ENCODE data around the gene DPM1. TPM values are rescaled to one million over a fixed set of nuclear protein-coding genes. Genes with fewer than 3 reads are reported as not detected.
A peak's percentile ranks its signal among the peaks of the same experiment; 100 is the strongest.

Gene DPM1
- total RNA-seq, 1 donor from 2014 or later: 37.5 TPM

GRCh38 chr20:50993876-50994275 is 35.5 kb upstream of the DPM1 start:
- no peaks in the 10 kb centered on the region for H3K27me3 ChIP-seq

DNA sequence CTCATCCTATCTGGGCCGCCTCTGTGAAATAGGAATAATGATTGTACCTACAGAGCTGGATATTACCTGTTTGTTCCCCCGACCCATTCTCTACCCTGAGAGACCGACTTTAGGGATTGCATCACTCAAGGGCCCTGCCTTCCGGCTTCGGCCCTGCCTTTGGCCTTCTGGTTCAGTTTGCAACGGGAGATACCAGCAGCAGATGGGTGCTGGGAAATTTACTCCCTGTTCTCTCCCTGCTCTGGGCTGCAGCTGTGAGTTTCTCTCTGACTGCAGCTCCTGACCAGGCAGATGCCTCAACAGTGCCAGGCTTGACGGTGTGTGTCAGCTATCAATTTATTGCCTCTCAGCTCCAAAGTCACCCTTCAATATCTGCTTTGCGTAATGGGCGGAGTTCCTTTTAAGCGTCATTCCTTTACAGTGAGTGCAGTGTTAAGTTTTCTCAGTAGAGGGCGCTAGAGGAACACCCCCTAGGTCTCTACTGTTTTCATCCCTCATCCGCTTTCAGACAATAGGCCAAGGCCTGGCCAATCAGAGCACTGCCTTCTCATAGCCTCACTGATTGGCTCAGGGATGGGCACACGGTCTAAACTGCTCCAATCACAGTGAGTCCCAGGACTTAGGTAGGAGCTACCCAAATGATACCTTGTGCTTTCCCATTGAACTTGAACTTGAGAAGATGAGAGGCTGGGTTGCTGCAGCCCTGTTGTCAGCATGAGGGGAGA is 34.6 kb upstream of the DPM1 start:
- intact Hi-C loops (cut with DNase I): no loop called here
- Histone ChIP-seq H3K27ac (no peak overlapping the region), H3K27me3 (no peaks in the 10 kb centered on the region), H3K4me3 (no peak overlapping the region), H3K4me1 (no peaks in the 10 kb centered on the region), H3K9me3 (no peaks in the 10 kb centered on the region), H3K36me3 (no peaks in the 10 kb centered on the region)
- DNase-seq (ENCODE audit: low spot score in 2 of 2): no peak
- no peak for TF ChIP-seq CTCF (IDR thresholded peaks at IDR 0.05)

More at GRCh38 chr20:50993876-50994275, 35.5 kb upstream of the DPM1 start:
- no peak for DNase-seq (ENCODE audit: low spot score in 2 of 2)
- no peak overlapping the region for H3K27ac ChIP-seq
- no peak overlapping the region for H3K4me3 ChIP-seq
- intact Hi-C loops (cut with DNase I): no loop called here
- no peak for TF ChIP-seq CTCF (IDR thresholded peaks at IDR 0.05)
- no peaks in the 10 kb centered on the region for H3K36me3 ChIP-seq
- H3K4me1 ChIP-seq: no peaks in the 10 kb centered on the region
- H3K9me3 ChIP-seq: no peaks in the 10 kb centered on the region

DNA sequence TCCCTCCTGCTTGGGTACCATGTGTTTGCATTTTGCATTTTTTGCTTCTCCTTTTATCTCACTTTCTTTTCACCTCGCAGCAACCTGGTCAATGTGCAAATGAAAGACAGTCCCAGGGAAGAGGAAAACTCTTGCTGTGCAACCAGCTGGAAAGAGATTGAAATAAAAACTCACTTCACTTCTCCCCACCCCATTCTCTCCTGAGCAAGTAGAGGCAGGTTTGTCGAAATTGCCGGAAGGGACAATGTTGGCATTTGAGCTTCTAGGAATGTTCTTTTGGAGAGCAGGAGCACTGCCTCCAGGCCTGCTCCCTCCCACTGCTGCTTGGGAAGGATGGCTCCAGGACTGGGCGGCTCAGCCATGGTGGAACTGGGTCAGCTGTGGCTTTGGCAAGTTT is 34.0 kb upstream of the DPM1 start:
- Histone ChIP-seq H3K27ac (no peak overlapping the region), H3K27me3 (no peaks in the 10 kb centered on the region), H3K4me3 (no peak overlapping the region), H3K36me3 (no peaks in the 10 kb centered on the region), H3K9me3 (no peaks in the 10 kb centered on the region), H3K4me1 (no peaks in the 10 kb centered on the region)
- TF ChIP-seq CTCF (IDR thresholded peaks at IDR 0.05): no peak
- intact Hi-C loops (cut with DNase I): no loop called here
- DNase-seq (ENCODE audit: low spot score in 2 of 2): no peak

DNA sequence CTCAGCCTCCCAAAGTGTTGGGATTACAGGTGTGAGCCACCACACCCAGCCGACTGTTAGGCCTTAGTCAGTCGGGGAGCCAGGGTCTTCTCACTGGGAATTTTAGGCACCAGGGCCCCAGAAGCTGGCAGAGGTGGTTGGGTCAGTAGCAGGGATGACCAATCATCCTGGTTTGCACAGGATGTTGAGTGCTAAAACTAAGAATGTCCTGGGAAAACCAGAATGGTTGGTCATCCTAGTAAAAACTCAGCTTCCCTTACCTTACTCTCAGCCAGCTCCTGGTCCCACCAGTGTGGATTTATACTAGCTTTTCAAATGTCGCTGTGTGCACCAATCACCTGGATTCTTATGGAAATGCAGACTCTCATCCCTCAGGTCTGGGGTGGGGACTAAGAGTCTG is 32.7 kb upstream of the DPM1 start:
- H3K9me3 ChIP-seq: no peaks in the 10 kb centered on the region
- intact Hi-C loops (cut with DNase I): no loop called here
- no peaks in the 10 kb centered on the region for H3K27me3 ChIP-seq
- H3K36me3 ChIP-seq: no peaks in the 10 kb centered on the region
- H3K4me1 ChIP-seq: no peaks in the 10 kb centered on the region
- no peak for DNase-seq (ENCODE audit: low spot score in 2 of 2)
- no peak overlapping the region for H3K4me3 ChIP-seq
- TF ChIP-seq CTCF (IDR thresholded peaks at IDR 0.05): no peak
- H3K27ac ChIP-seq: no peak overlapping the region

GRCh38 chr20:50987493-50988210 is 29.3 kb upstream of the DPM1 start:
- no peaks in the 10 kb centered on the region for H3K9me3 ChIP-seq
- peak; percentile 81 to 93 (median 87) for TF ChIP-seq CTCF (IDR thresholded peaks at IDR 0.05)
- intact Hi-C loops (cut with DNase I): loop anchor here (2.0 to 5.0 kb wide), 3 partner anchors 319 to 1095 kb away; no protein-coding TSS in a partner anchor
- no peaks in the 10 kb centered on the region for H3K4me1 ChIP-seq
- no peak overlapping the region for H3K27ac ChIP-seq
- peak in 1 of 2 donors; percentile 87 for DNase-seq (ENCODE audit: low spot score in 2 of 2)
- H3K27me3 ChIP-seq: no peaks in the 10 kb centered on the region
- no peaks in the 10 kb centered on the region for H3K36me3 ChIP-seq
- H3K4me3 ChIP-seq: no peak overlapping the region

Measured in ascending aorta (tissue), 2 donors.